OCI-LY1 (cell line): ENCODE results near the gene RAB11FIP3.

Experiments used
- EZH2 ChIP-seq: fragments of 200-600 bp; sonication (generic), shearing (Covaris generic); IDR thresholded peaks from 2 replicates; pipeline ENCODE4 v1.8.0; 2017; ENCODE audit warnings: borderline replicate concordance, mixed run types, mild to moderate bottlenecking, antibody characterized with exemption, low read length, moderate library complexity, mixed read lengths
- TF ChIP-seq, protein P1 (sequence below): fragments of 200-600 bp; sonication (generic), shearing (Covaris generic); IDR thresholded peaks from 2 replicates; pipeline ENCODE4 v1.5.1; 2017; ENCODE audit warnings: mild to moderate bottlenecking, antibody characterized with exemption, low read length, moderate library complexity, mixed read lengths

DNA sequence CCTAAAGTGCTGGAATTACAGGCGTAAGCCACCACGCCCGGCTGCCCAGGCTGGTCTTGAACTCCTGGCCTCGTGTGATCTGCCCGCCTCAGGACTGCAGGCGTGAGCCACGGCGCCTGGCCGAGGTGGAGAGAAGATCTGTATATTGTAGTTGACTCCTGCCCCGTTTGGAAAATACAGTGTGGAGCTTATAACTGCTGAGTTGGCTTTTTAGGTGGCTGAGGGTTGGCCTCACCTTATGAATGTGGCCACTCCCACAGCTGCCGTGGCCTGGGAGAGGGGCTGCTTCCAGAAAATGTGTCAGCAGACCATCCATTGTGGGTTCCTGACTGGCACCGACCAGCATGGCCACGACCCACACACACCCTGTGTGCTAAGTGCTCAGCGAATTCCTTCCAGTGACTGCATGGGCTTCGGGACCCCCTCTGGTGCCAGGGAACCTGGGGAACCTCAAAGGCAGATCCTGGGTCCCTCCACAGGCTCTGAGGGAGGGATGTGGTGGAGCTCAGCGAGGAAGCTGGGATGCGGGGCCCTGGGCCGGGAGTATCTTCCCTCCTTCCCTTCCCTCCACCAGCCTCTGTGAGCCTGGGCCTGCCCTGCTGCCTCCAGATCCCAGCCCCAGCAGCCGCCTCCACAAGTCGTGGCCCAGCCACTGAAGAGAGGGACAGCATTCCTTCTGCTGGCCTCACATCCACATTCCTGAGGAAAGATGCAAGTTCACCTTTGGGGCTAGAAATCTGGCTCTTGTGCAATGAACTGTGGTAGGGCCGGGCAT, 10.9 kb upstream of the RAB11FIP3 start:
- TF ChIP-seq, protein P1, sequence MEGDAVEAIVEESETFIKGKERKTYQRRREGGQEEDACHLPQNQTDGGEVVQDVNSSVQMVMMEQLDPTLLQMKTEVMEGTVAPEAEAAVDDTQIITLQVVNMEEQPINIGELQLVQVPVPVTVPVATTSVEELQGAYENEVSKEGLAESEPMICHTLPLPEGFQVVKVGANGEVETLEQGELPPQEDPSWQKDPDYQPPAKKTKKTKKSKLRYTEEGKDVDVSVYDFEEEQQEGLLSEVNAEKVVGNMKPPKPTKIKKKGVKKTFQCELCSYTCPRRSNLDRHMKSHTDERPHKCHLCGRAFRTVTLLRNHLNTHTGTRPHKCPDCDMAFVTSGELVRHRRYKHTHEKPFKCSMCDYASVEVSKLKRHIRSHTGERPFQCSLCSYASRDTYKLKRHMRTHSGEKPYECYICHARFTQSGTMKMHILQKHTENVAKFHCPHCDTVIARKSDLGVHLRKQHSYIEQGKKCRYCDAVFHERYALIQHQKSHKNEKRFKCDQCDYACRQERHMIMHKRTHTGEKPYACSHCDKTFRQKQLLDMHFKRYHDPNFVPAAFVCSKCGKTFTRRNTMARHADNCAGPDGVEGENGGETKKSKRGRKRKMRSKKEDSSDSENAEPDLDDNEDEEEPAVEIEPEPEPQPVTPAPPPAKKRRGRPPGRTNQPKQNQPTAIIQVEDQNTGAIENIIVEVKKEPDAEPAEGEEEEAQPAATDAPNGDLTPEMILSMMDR: no peak
- TF ChIP-seq EZH2: no peak
